B cell (primary cell): ENCODE measurements around the gene TMEM114. TPM values are rescaled to one million over a fixed set of nuclear protein-coding genes. Genes with fewer than 3 reads are reported as not detected.
A peak's percentile ranks its signal among the peaks of the same experiment; 100 is the strongest.

Source experiments
- ATAC-seq: fragments of 200-7000 bp; cut with Tn5 transposase; one replicate; pipeline ENCODE4 v1.10.0; 2021; ENCODE audit warnings: low read depth, mild to moderate bottlenecking, moderate number of reproducible peaks, moderate library complexity
- CTCF ChIA-PET: fragments of 350-600 bp; sonication (Branson Sonifier 250); formaldehyde crosslinking; loops from one replicate; lab custom pipeline; 2021; ENCODE audit warnings: antibody characterized with exemption, inconsistent platforms; lab: Charles Lee
- POLR2A ChIA-PET: fragments of 350-600 bp; sonication (Branson Sonifier 250); formaldehyde crosslinking; loops from one replicate; lab custom pipeline; 2021; ENCODE audit warnings: antibody characterized with exemption; lab: Charles Lee
- DNase-seq: peaks from one replicate; pipeline ENCODE4 v3.0.0; 2013
- H2AFZ ChIP-seq: 2 replicates; pipeline ENCODE4 v1.6.1; 2012; ENCODE audit warnings: mild to moderate bottlenecking, low read depth, low read length; ENCODE audit not compliant: insufficient read depth, poor library complexity, severe bottlenecking
- H3K27ac ChIP-seq, 2 donors: 1 replicate in 1 of 2; 2 replicates in 1 of 2; pipeline ENCODE4 v1.5.1; 2012 to 2013; ENCODE audit warnings: low read length in 2 of 2, mild to moderate bottlenecking in 2 of 2, moderate library complexity in 1 of 2
- H3K27me3 ChIP-seq, 4 experiments: fragments of 200-600 bp in 1 of 4; sonication (generic) in 1 of 4; replicated peaks in 1 of 4; 1 replicate in 2 of 4; 2 replicates in 2 of 4; pipeline versions ENCODE4 v1.6.1 to v1.7.0; 2013 to 2016; ENCODE audit warnings: low read length in 3 of 4, mild to moderate bottlenecking in 2 of 4, mixed read lengths in 1 of 4, moderate library complexity in 1 of 4; ENCODE audit not compliant: insufficient read depth in 4 of 4, control insufficient read depth in 3 of 4; ENCODE audit errors: control extremely low read depth in 1 of 4
- H3K36me3 ChIP-seq, 2 experiments: replicated peaks in 1 of 2; 1 replicate in 1 of 2; 2 replicates in 1 of 2; pipeline versions ENCODE4 v1.6.1 to v1.7.1; 2013; ENCODE audit warnings: low read length in 1 of 2; ENCODE audit not compliant: insufficient read depth in 2 of 2, control insufficient read depth in 1 of 2; ENCODE audit errors: control extremely low read depth in 1 of 2, extremely low read depth in 1 of 2
- H3K4me1 ChIP-seq, 2 donors: fragments of 200-600 bp in 1 of 2; sonication (generic) in 1 of 2; 1 replicate in 1 of 2; 2 replicates in 1 of 2; pipeline versions ENCODE4 v1.5.1 to v1.6.1; 2013 to 2017; ENCODE audit warnings: low read length in 2 of 2; ENCODE audit not compliant: control insufficient read depth in 2 of 2, insufficient read depth in 2 of 2
- H3K4me2 ChIP-seq: replicated peaks from 2 replicates; pipeline ENCODE3; 2012; ENCODE audit warnings: mild to moderate bottlenecking, low read depth, low read length; ENCODE audit not compliant: poor library complexity, severe bottlenecking
- H3K4me3 ChIP-seq, 5 experiments: fragments of 200-600 bp in 1 of 5; sonication (generic) in 1 of 5; 1 replicate in 3 of 5; 2 replicates in 2 of 5; pipeline versions ENCODE4 v1.5.1 to v1.7.0; 2011 to 2016; ENCODE audit warnings: low read length in 4 of 5, mild to moderate bottlenecking in 4 of 5, low read depth in 2 of 5, control low read depth in 1 of 5, moderate library complexity in 1 of 5; ENCODE audit not compliant: insufficient read depth in 1 of 5; ENCODE audit errors: control extremely low read depth in 1 of 5, extremely low read depth in 1 of 5
- H3K79me2 ChIP-seq: fragments of 200-600 bp; sonication (generic); one replicate; pipeline ENCODE4 v1.6.0; 2016; ENCODE audit warnings: low read length; ENCODE audit not compliant: control insufficient read depth, insufficient read depth
- H3K9ac ChIP-seq: fragments of 200-600 bp; sonication (generic); 2 replicates; pipeline ENCODE4 v1.6.1; 2017; ENCODE audit warnings: mild to moderate bottlenecking, low read length, moderate library complexity
- H3K9me3 ChIP-seq, 3 donors: one replicate each; pipeline versions ENCODE4 v1.6.1 to v1.7.1; 2013; ENCODE audit warnings: low read length in 2 of 3; ENCODE audit not compliant: control insufficient read depth in 2 of 3, insufficient read depth in 1 of 3; ENCODE audit errors: control extremely low read depth in 1 of 3
- H4K20me1 ChIP-seq: 2 replicates; pipeline ENCODE4 v1.6.0; 2012; ENCODE audit warnings: mild to moderate bottlenecking, low read length; ENCODE audit not compliant: insufficient read depth, control insufficient read depth, poor library complexity, severe bottlenecking
- H3K27ac Mint-ChIP-seq: one replicate; pipeline ENCODE4 v1.8.0; 2021; ENCODE audit warnings: mixed read lengths
- H3K27me3 Mint-ChIP-seq: one replicate; pipeline ENCODE4 v1.8.0; 2021; ENCODE audit warnings: mixed read lengths
- H3K4me1 Mint-ChIP-seq: one replicate; pipeline ENCODE4 v1.8.0; 2021; ENCODE audit warnings: mixed read lengths
- H3K4me3 Mint-ChIP-seq: one replicate; pipeline ENCODE4 v1.8.0; 2021; ENCODE audit warnings: mixed read lengths
- H3K9me3 Mint-ChIP-seq: one replicate; pipeline ENCODE4 v1.8.0; 2022; ENCODE audit warnings: mixed read lengths; ENCODE audit not compliant: insufficient read depth
- CTCF ChIP-seq: fragments of 200-600 bp; IDR thresholded peaks from one replicate; pipeline ENCODE4 v1.8.0; 2022; ENCODE audit warnings: antibody characterized with exemption, mild to moderate bottlenecking
- EZH2 ChIP-seq: IDR thresholded peaks from 2 replicates; pipeline ENCODE4 v1.6.1; 2012; ENCODE audit warnings: borderline replicate concordance, low read depth, mild to moderate bottlenecking, moderate library complexity, low read length; ENCODE audit not compliant: insufficient read depth, poor library complexity, severe bottlenecking
- WGBS: methylation state at CpG from one replicate; pipeline ENCODE4 v1.1.5; 2013; ENCODE audit warnings: missing lambda C conversion rate; ENCODE audit not compliant: insufficient coverage; 5-methylcytosine and 5-hydroxymethylcytosine counted together
- intact Hi-C: fragments of 100-400 bp; cut with micrococcal nuclease; formaldehyde crosslinking; loops from one replicate; pipeline ENCODE4 v1.10.0; 2022
- polyA minus RNA-seq: library from RNA; depleted of rRNA, polyadenylated mRNA; stranded (reverse); fragments of >200 nt; gene quantifications from 2 replicates; pipeline ENCODE4 v1.2.3, GENCODE V29; 2012
- polyA plus RNA-seq: library from polyadenylated mRNA; depleted of rRNA; stranded (reverse); fragments of >200 nt; gene quantifications from 2 replicates; pipeline ENCODE4 v1.2.3, GENCODE V29; 2012
- total RNA-seq, 2 donors: library from RNA; stranded (reverse); fragments of 120-200 nt in 1 of 2; gene quantifications; 1 replicate in 1 of 2; 2 replicates in 1 of 2; pipeline versions ENCODE4 v1.2.3 to v1.2.4, GENCODE V29; 2013 to 2022

Gene TMEM114
- total RNA-seq (not detected in 2 replicates), polyA plus RNA-seq (not detected in 2 replicates), polyA minus RNA-seq (not detected in 2 replicates)
- not detected for total RNA-seq (2013)

GRCh38 chr16:8589900-8590688, at the start of gene TMEM114:
Gene TMEM114, minus strand, starts transcription at chr16:8590511. Its CDS starts 673 bp downstream, at chr16:8589838.
- 9% methylated on average over 37 of the region's 41 CpGs for WGBS
- Histone ChIP-seq H3K4me2 (peak within 1 kb of the TSS; percentile 55), H3K4me1 (peaks cover 16 to 19% of the 10 kb centered on the region in 2 donors), H4K20me1 (no peaks in the 10 kb centered on the region), H3K27me3 (peaks cover 0 to 55% (median 21%) of the 10 kb centered on the region in 4 experiments), H3K27ac (no peak within 1 kb of the TSS), H3K79me2 (no peaks in the 10 kb centered on the region), H3K4me3 (no peak within 1 kb of the TSS), H3K9ac (no peak within 1 kb of the TSS), H2AFZ (peak within 1 kb of the TSS; percentile 19), H3K36me3 (no peaks in the 10 kb centered on the region), H3K9me3 (peaks cover 0 to 14% (median 0%) of the 10 kb centered on the region in 3 donors)
- ChIA-PET POLR2A (no interaction called here), CTCF (no interaction called here)
- Mint-ChIP-seq H3K4me1 (peaks cover 12% of the 10 kb centered on the region), H3K27me3 (peaks cover 36% of the 10 kb centered on the region), H3K27ac (no peak within 1 kb of the TSS), H3K4me3 (peak within 1 kb of the TSS; percentile 29), H3K9me3 (no peaks in the 10 kb centered on the region)
- intact Hi-C loops = no loop called here
- DNase-seq (no peak), ATAC-seq (no peak)
- TF ChIP-seq EZH2 = no peak
- TF ChIP-seq CTCF = no peak

GRCh38 chr16:8639694-8640093, 49.4 kb upstream of the TMEM114 start:
- POLR2A ChIA-PET = no interaction called here
- CTCF ChIA-PET = no interaction called here

More at GRCh38 chr16:8639694-8640093, 49.4 kb upstream of the TMEM114 start:
- intact Hi-C loops = no loop called here
- H3K27ac ChIP-seq = no peak overlapping the region
- Mint-ChIP-seq H3K27ac (no peak overlapping the region), H3K4me1 (peaks cover 4% of the 10 kb centered on the region), H3K9me3 (no peaks in the 10 kb centered on the region), H3K27me3 (no peaks in the 10 kb centered on the region), H3K4me3 (no peak overlapping the region)
- H3K27me3 ChIP-seq = no peaks in the 10 kb centered on the region
- no peaks in the 10 kb centered on the region for H4K20me1 ChIP-seq
- no peak overlapping the region for H2AFZ ChIP-seq
- no peak overlapping the region for H3K4me3 ChIP-seq
- no peak overlapping the region for H3K9ac ChIP-seq
- DNase-seq = no peak
- H3K79me2 ChIP-seq = no peaks in the 10 kb centered on the region
- H3K9me3 ChIP-seq = no peaks in the 10 kb centered on the region
- WGBS = 95% methylated on average over 10 of the region's 13 CpGs
- TF ChIP-seq CTCF = no peak
- peaks cover 4 to 83% of the 10 kb centered on the region in 2 experiments for H3K36me3 ChIP-seq
- no peak overlapping the region for H3K4me2 ChIP-seq
- peaks cover under 1% of the 10 kb centered on the region in 2 donors for H3K4me1 ChIP-seq
- ATAC-seq = no peak
